ENCODE measurements around the gene COL4A3. TPM values are rescaled to one million over a fixed set of nuclear protein-coding genes. Genes with fewer than 3 reads are reported as not detected.

COL4A3 gene
- polyA plus RNA-seq, 1 donor (not counting 4 experiments of a cell fraction or from before 2014, with no cell fraction given): not detected

DNA sequence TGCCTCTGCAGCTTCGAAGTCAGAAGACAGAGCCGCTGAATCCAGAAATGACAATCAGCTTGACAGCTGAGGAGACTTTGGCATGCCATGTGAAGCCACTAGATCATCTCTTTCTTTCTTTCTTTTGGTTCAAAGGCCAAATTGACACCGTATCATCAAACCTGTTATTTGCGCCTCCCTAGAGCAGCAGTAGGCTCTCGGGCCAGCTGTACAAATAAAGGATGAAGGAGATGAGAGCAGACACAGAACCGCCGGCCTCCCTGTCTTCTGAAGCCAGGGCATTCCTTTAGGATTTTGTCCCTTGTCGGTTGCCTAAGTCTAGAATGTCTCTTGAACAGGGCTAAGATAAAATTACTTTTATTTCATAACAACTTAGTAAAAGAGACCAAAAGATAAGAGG, 37.2 kb upstream of the COL4A3 start:
- H3K79me2 ChIP-seq (ENCODE audit: control insufficient read depth, insufficient read depth, low read length): no peaks in the 10 kb centered on the region
- H3K27me3 ChIP-seq (ENCODE audit: control insufficient read depth, extremely low read depth, insufficient read depth, low read length): peaks cover 3% of the 10 kb centered on the region
- no peak overlapping the region for H3K9ac ChIP-seq (ENCODE audit: control insufficient read depth, extremely low read depth, insufficient read depth, low read length)
- no peaks in the 10 kb centered on the region for H4K20me1 ChIP-seq (ENCODE audit: control insufficient read depth, extremely low read depth, insufficient read depth, low read length)
- FAIRE-seq (no peak), DNase-seq (ENCODE audit: low read depth, low spot score) (no peak)
- H3K27ac ChIP-seq (ENCODE audit: control insufficient read depth, insufficient read depth, low read length): no peak overlapping the region
- no peaks in the 10 kb centered on the region for H3K9me1 ChIP-seq (ENCODE audit: control insufficient read depth, extremely low read depth, insufficient read depth, low read length)
- no peaks in the 10 kb centered on the region for H3K4me1 ChIP-seq (ENCODE audit: control insufficient read depth, extremely low read depth, insufficient read depth, low read length)
- H3K4me3 ChIP-seq (ENCODE audit: control insufficient read depth in 2 of 3, extremely low read depth in 1 of 3, insufficient read depth in 2 of 3, low read depth in 1 of 3, low read length in 3 of 3): no peak overlapping the region
- no peaks in the 10 kb centered on the region for H3K9me3 ChIP-seq (ENCODE audit: control insufficient read depth, low read depth, low read length)
- dilution Hi-C loops (cut with MboI; ENCODE audit: extremely low pct_ligation_motif_present, low sequenced_read_pairs): no loop called here
- no peak for TF ChIP-seq EZH2 (IDR thresholded peaks at IDR 0.05; ENCODE audit: low read length)
- no peak for TF ChIP-seq CTCF (optimal IDR thresholded peaks at IDR 0.05 in 1 of 3, IDR thresholded peaks at IDR 0.05 in 1 of 3, conservative IDR thresholded peaks at IDR 0.05 in 1 of 3; ENCODE audit: extremely low read depth in 1 of 3, insufficient read depth in 2 of 3, low read length in 3 of 3)
- no peaks in the 10 kb centered on the region for H3K36me3 ChIP-seq (ENCODE audit: control insufficient read depth in 2 of 2, extremely low read depth in 1 of 2, insufficient read depth in 2 of 2, low read length in 2 of 2)
- no peak overlapping the region for H3K4me2 ChIP-seq (ENCODE audit: control insufficient read depth, extremely low read depth, insufficient read depth, low read depth, low read length)
- H2AFZ ChIP-seq (ENCODE audit: control insufficient read depth, low read length): no peak overlapping the region

- FAIRE-seq: no peak
- Histone ChIP-seq H3K4me1 (ENCODE audit: control insufficient read depth, extremely low read depth, insufficient read depth, low read length) (no peaks in the 10 kb centered on the region), H2AFZ (ENCODE audit: control insufficient read depth, low read length) (no peak overlapping the region), H3K27me3 (ENCODE audit: control insufficient read depth, extremely low read depth, insufficient read depth, low read length) (peaks cover 2% of the 10 kb centered on the region), H3K9ac (ENCODE audit: control insufficient read depth, extremely low read depth, insufficient read depth, low read length) (no peak overlapping the region), H4K20me1 (ENCODE audit: control insufficient read depth, extremely low read depth, insufficient read depth, low read length) (no peaks in the 10 kb centered on the region), H3K36me3 (ENCODE audit: control insufficient read depth in 2 of 2, extremely low read depth in 1 of 2, insufficient read depth in 2 of 2, low read length in 2 of 2) (no peaks in the 10 kb centered on the region), H3K4me3 (ENCODE audit: control insufficient read depth in 2 of 3, extremely low read depth in 1 of 3, insufficient read depth in 2 of 3, low read depth in 1 of 3, low read length in 3 of 3) (no peak overlapping the region), H3K27ac (ENCODE audit: control insufficient read depth, insufficient read depth, low read length) (no peak overlapping the region), H3K9me1 (ENCODE audit: control insufficient read depth, extremely low read depth, insufficient read depth, low read length) (no peaks in the 10 kb centered on the region), H3K9me3 (ENCODE audit: control insufficient read depth, low read depth, low read length) (no peaks in the 10 kb centered on the region), H3K4me2 (ENCODE audit: control insufficient read depth, extremely low read depth, insufficient read depth, low read depth, low read length) (no peak overlapping the region), H3K79me2 (ENCODE audit: control insufficient read depth, insufficient read depth, low read length) (no peaks in the 10 kb centered on the region)
- DNase-seq (ENCODE audit: low read depth, low spot score): no peak
- TF ChIP-seq CTCF (optimal IDR thresholded peaks at IDR 0.05 in 1 of 3, IDR thresholded peaks at IDR 0.05 in 1 of 3, conservative IDR thresholded peaks at IDR 0.05 in 1 of 3; ENCODE audit: extremely low read depth in 1 of 3, insufficient read depth in 2 of 3, low read length in 3 of 3) (no peak), EZH2 (IDR thresholded peaks at IDR 0.05; ENCODE audit: low read length) (no peak)
- dilution Hi-C loops (cut with MboI; ENCODE audit: extremely low pct_ligation_motif_present, low sequenced_read_pairs): no loop called here
Observed at GRCh38 chr2:227130636-227131035, 33.8 kb upstream of the COL4A3 start.

All from keratinocyte (primary cell).